ENCODE data around the gene ESF1.

ESF1 gene

DNA sequence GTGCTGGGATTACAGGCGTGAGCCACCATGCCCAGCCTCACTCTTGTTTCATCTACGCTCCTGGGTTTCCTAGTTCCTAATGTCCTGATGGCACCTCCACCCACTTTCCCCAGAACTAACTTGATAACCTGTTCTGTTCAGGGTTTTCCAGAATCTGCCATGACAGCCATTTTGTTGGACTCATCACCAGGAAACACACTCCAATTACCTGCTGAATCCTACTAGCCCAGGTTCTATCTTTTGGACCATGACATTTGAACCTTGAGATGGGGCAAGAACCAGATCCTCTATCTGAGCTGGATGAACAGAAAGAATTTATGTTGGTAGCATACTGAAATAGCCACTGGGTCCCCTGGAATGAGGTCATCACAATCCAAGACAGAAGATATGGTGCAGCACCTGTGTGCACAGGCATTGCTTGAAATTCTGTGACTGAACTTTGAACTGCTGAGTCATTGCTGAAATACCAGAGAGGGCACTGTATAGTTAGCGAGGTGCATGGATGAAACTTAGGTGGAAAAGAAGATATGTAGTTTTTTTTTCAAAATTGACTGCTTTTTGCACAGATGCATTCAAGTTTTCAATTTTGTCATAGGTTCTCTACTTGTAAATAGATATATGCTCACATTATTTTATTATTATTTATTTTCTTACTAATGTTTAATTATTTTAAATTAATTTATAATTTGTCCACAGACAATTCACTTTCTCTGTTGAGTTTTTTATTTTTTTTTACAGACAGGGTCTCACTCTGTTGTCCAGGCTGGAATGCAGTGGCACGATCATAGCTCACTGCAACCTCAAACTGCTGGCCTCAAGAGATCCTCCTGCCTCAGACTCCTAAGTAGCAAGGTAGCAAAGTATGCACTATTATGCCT is 103.2 kb downstream of the ESF1 start:
- in situ Hi-C loops (cut with HindIII; ENCODE audit: low sequenced_read_pairs) = no loop called here

DNA sequence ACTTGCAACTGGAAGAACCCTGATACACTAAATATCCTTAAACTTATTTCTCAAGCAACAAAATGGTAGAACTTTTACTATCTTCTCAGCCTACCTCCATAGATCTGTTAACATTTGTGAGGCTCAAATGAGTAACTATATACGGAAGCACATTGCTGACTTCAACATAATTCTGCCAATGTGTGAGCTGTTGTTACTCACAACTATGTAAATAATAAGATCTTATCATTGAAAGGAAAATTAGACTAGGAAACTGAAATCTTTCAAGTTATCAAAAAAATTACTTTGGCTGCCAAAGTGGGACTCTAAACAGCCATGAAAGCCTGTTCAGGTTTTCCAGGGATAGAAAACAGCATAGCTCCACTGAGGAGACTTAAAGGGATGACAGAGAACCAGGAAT is 105.8 kb downstream of the ESF1 start:
- in situ Hi-C loops (cut with HindIII; ENCODE audit: low sequenced_read_pairs) = no loop called here

DNA sequence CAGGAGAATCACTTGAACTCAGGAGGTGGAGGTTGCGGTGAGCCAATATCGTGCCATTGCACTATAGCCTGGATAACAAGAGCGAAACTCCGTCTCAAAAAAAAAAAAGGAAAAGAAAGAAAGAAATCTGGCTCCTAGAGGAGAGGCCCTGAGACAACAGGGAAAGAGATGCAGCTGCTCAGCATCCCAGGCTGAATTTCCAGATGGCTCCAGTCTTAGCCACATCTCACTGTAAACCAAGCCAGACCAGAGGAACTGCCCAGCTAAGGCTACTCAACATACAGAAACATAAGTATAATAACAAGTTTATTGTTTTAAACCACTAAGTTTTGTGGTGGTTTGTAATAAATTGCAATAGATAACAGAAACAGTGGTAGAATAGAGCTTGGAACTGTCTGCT is 107.5 kb downstream of the ESF1 start:
- in situ Hi-C loops (cut with HindIII; ENCODE audit: low sequenced_read_pairs) = no loop called here

DNA sequence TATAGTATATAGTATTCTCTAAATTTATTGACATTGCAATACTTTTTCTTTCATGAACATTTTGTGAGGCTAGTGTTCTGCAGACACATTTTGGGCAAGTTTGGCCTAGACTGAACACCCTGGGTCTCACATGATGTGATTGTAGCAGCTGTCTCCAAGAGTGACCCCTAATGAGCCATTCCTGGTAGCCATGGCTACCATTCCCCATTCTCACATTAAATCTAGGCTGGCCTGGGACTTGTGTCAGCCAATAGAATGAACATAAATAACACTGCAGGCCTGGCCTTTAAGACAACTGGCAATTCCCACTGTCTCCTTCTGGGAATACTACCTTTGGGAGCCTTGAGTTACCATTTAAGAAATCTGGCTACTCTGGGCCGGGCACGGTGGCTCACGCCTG is 108.0 kb downstream of the ESF1 start:
- in situ Hi-C loops (cut with HindIII; ENCODE audit: low sequenced_read_pairs) = no loop called here

DNA sequence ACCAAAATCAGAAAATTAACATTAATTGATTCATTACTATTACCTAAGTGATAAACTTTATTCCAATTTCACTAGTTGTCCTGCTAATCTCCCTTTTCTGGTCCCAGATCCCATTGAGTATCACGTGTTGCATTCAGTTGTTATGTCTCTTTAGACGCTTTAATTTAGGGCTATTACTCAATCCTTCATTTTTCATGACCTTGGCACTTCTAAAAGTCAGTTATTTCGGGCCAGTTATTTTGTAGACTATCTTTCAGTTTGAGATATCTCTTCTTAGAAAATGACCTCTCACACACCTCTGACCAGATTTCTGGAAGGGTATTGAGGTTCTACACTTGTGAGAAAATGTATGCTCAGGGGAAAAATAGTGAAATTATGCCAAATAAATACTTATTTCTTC is 112.0 kb downstream of the ESF1 start:
- in situ Hi-C loops (cut with HindIII; ENCODE audit: low sequenced_read_pairs) = no loop called here

DNA sequence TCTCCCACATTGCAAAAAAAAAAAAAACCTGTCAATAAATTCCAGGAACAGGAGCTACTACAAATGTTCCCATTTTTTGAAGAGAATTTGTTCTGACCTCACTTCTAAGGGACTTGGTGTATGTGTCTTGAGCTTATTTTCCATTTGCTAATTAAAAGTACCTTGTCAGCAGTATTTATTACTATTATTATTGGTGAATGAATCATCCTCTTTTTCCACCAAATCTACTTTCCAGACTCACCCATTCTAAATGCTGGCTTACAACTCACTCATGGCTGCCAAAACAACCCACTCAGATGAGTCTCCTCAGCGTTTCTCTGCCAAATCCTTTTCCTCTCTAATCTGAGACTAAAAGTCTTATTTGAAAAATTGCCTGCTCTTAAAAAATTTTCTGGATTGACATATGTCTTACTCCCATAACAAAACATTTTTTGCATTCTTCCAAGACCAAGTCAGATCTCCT is 112.8 kb downstream of the ESF1 start:
- in situ Hi-C loops (cut with HindIII; ENCODE audit: low sequenced_read_pairs) = no loop called here

DNA sequence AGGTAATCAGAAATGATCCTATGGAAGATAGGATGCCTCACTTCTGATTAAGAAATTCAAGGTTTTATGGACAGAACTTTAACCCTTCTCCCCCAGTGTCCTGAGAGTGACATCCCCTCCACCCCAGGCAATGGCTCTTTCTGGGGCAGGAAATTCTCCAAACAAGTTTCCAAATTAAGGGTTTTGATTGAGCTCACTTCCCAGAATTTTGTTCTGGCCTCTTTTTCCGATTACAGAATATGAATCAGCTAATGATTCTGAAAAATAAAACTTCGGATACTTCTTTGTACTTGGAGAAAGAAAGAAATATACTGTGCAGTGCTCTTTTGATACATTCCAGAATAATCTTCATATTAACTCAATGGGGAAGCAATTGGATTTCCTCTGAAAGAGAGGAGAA is 113.2 kb downstream of the ESF1 start:
- in situ Hi-C loops (cut with HindIII; ENCODE audit: low sequenced_read_pairs) = no loop called here

DNA sequence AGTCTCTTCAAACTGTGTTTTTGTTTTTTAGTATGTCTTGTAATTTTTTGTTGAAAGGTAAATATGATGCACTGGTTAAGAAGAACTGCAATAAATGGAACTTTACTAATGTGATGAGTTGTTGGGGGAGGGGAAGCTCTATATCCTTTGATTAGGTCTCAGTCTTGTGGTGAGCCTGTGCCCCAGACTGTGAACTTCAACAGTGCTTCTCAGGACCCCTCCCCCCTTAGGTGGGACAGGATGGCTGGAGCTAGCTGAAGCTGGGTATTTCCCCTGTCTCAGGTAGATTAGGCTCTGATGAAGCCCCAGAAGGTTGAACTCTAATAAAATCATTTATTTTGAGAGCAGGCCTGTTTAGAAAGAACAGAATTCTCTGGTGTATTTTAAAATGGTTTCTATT is 114.6 kb downstream of the ESF1 start:
- in situ Hi-C loops (cut with HindIII; ENCODE audit: low sequenced_read_pairs) = no loop called here

DNA sequence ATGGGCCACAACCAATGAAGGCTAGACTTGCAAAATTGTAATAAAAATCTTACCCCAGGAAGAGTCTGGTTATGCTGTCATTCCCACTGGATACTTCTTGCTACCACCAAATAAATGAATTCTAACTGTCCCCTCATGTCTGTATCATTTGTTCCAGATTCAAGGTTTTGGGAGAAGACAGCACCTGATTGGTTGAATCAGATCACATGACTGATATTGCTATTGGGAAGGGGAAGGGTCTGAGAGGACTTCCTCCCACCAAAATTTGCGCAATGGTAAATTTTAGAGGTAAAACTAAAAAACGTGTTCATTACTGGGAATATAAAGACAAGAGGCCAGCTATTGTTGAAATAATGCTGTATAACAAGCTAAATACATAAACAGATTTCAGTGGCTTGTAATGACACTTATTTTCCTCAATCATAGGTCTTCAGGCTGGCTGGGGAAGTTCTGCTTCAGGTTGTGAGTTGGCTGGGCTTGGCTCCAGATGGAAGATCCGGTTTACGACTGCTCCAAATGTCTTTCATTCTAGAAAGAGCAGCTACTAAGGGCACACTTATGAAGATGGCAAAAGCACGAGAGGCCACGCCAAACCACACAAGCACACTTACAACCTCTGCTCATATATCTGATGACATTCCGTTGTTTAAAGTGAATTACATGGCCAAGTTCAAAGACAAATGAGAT is 118.9 kb downstream of the ESF1 start:
- in situ Hi-C loops (cut with HindIII; ENCODE audit: low sequenced_read_pairs) = no loop called here
